GM12878 (cell line): ENCODE results near the gene KCNJ16. TPM values are rescaled to one million over a fixed set of nuclear protein-coding genes. Genes with fewer than 3 reads are reported as not detected.

Experiments
- ATAC-seq: fragments of 200-7000 bp; cut with Tn5 transposase; 3 replicates; pipeline ENCODE4 v1.9.1; 2020; ENCODE audit warnings: mild to moderate bottlenecking, moderate library complexity
- BruUV-seq: library from RNA; stranded (reverse); fragments of 400-500 nt; replicated peaks from 2 replicates; lab custom pipeline; 2021; lab: Mats Ljungman, UMichigan
- CTCF ChIA-PET: fragments of 300-600 bp; sonication (Branson Sonifier 250); formaldehyde crosslinking; extraction: SDS; loops from one replicate; lab custom pipeline; 2021; ENCODE audit warnings: inconsistent platforms; lab: Yijun Ruan, JAX
- POLR2A ChIA-PET: fragments of 350-600 bp; formaldehyde crosslinking; extraction: SDS; loops from one replicate; lab custom pipeline; 2021; ENCODE audit warnings: inconsistent platforms; lab: Charles Lee
- RAD21 ChIA-PET: fragments of 300-600 bp; sonication (Branson Sonifier 250); formaldehyde crosslinking; loops from one replicate; lab custom pipeline; 2023; ENCODE audit warnings: antibody characterized with exemption; ENCODE audit not compliant: unreplicated experiment; lab: Charles Lee
- SMC1A ChIA-PET: fragments of 300-600 bp; sonication (Branson Sonifier 250); formaldehyde crosslinking; loops from one replicate; lab custom pipeline; 2023; ENCODE audit not compliant: unreplicated experiment, uncharacterized antibody; lab: Charles Lee
- DNase-seq: peaks from one replicate; pipeline ENCODE4 v3.0.0-alpha.2; 2011; ENCODE audit warnings: low read depth, low spot score
- FAIRE-seq: peaks from 3 replicates; lab custom pipeline; 2011; peaks lifted over from hg19 to GRCh38; lab: Jason Lieb, UNC
- H2AFZ ChIP-seq: 2 replicates; pipeline ENCODE4 v1.6.0; 2011; ENCODE audit warnings: low read depth, low read length, control low read depth; ENCODE audit not compliant: control insufficient read depth
- H3K27ac ChIP-seq: 2 replicates; pipeline ENCODE4 v1.5.1; 2011; ENCODE audit warnings: control low read depth; ENCODE audit not compliant: control insufficient read depth, insufficient read depth
- H3K27me3 ChIP-seq, 2 experiments: replicated peaks in 1 of 2; 2 replicates each; pipeline versions ENCODE4 v1.6.0 to v1.6.1; 2011; ENCODE audit warnings: low read length in 1 of 2; ENCODE audit not compliant: control insufficient read depth in 2 of 2, insufficient read depth in 2 of 2
- H3K36me3 ChIP-seq, 2 experiments: 2 replicates each; pipeline ENCODE4 v1.5.1; 2011; ENCODE audit warnings: low read length in 1 of 2; ENCODE audit not compliant: control insufficient read depth in 2 of 2, insufficient read depth in 2 of 2
- H3K4me1 ChIP-seq: 2 replicates; pipeline ENCODE4 v1.6.1; 2011; ENCODE audit warnings: mild to moderate bottlenecking, low read length, moderate library complexity, mixed read lengths; ENCODE audit not compliant: control insufficient read depth, insufficient read depth
- H3K4me2 ChIP-seq: 2 replicates; pipeline ENCODE4 v1.6.0; 2011; ENCODE audit warnings: control low read depth; ENCODE audit not compliant: control insufficient read depth, insufficient read depth
- H3K4me3 ChIP-seq: fragments of 200-600 bp; sonication (generic); 2 replicates; pipeline ENCODE4 v1.5.1; 2016
- H3K79me2 ChIP-seq: 2 replicates; pipeline ENCODE4 v1.6.0; 2011; ENCODE audit warnings: low read length; ENCODE audit not compliant: control insufficient read depth, insufficient read depth
- H3K9ac ChIP-seq: 2 replicates; pipeline ENCODE4 v1.8.0; 2011; ENCODE audit warnings: low read length, control low read depth, mixed read lengths; ENCODE audit not compliant: control insufficient read depth, insufficient read depth
- H3K9me3 ChIP-seq: replicated peaks from 3 replicates; pipeline ENCODE4 v1.5.1; 2011; ENCODE audit warnings: mild to moderate bottlenecking, low read length; ENCODE audit not compliant: control insufficient read depth, insufficient read depth
- H4K20me1 ChIP-seq: 2 replicates; pipeline ENCODE4 v1.6.0; 2011; ENCODE audit not compliant: control insufficient read depth, insufficient read depth
- BHLHE40 ChIP-seq, 2 experiments: fragments of 450-650 bp in 1 of 2; IDR thresholded peaks; 2 replicates each; pipeline ENCODE4 v1.6.1; 2011 to 2017; ENCODE audit warnings: low read depth in 2 of 2, borderline replicate concordance in 1 of 2, improper control_type of control experiment in 1 of 2, low read length in 1 of 2, mild to moderate bottlenecking in 1 of 2
- CREM ChIP-seq: IDR thresholded peaks from 2 replicates; pipeline ENCODE4 v1.6.1; 2014; ENCODE audit warnings: antibody characterized with exemption, low read depth
- ELK1 ChIP-seq: IDR thresholded peaks from 2 replicates; pipeline ENCODE4 v1.6.1; 2012; ENCODE audit warnings: low read depth, low read length, improper control_type of control experiment
- FOXM1 ChIP-seq: IDR thresholded peaks from 2 replicates; pipeline ENCODE4 v1.6.1; 2012; ENCODE audit warnings: low read depth, mild to moderate bottlenecking, inconsistent platforms, low read length, moderate library complexity
- HSF1 ChIP-seq: fragments of 150-350 bp; IDR thresholded peaks from 2 replicates; pipeline ENCODE4 v1.6.1; 2014; ENCODE audit warnings: mild to moderate bottlenecking, low read depth, low read length
- LARP7 ChIP-seq: fragments of 450-650 bp; IDR thresholded peaks from 2 replicates; pipeline ENCODE4 v1.6.1; 2017; ENCODE audit warnings: mild to moderate bottlenecking
- MXI1 ChIP-seq: fragments of 150-350 bp; IDR thresholded peaks from 2 replicates; pipeline ENCODE4 v1.6.1; 2011; ENCODE audit warnings: low read depth, mild to moderate bottlenecking, inconsistent platforms, low read length, improper control_type of control experiment
- RBBP5 ChIP-seq: fragments of 200-600 bp; sonication (generic); conservative IDR thresholded peaks from 2 replicates; pipeline ENCODE4 v1.6.1; 2016
- RCOR1 ChIP-seq: conservative IDR thresholded peaks from 2 replicates; pipeline ENCODE4 v1.6.1; 2012; ENCODE audit warnings: low read depth, low read length, improper control_type of control experiment
- SIN3A ChIP-seq: IDR thresholded peaks from 2 replicates; pipeline ENCODE4 v1.6.1; 2012; ENCODE audit warnings: low read depth, low read length, improper control_type of control experiment
- SP1 ChIP-seq: IDR thresholded peaks from one replicate; pipeline ENCODE4 v1.6.1; 2011; ENCODE audit warnings: low read depth, low read length
- SREBF2 ChIP-seq: IDR thresholded peaks from 2 replicates; pipeline ENCODE4 v1.6.1; 2012; ENCODE audit warnings: mild to moderate bottlenecking, low read length
- TARDBP ChIP-seq: IDR thresholded peaks from 2 replicates; pipeline ENCODE4 v1.6.1; 2016; ENCODE audit warnings: borderline replicate concordance
- TBL1XR1 ChIP-seq: IDR thresholded peaks from 2 replicates; pipeline ENCODE4 v1.6.1; 2012; ENCODE audit warnings: low read depth, low read length, improper control_type of control experiment
- WGBS: methylation state at CpG from one replicate; pipeline ENCODE4 v1.1.6; 2016; ENCODE audit warnings: low lambda C conversion rate; ENCODE audit not compliant: insufficient replicate concordance, insufficient coverage; ENCODE audit errors: missing lambda C conversion rate; 5-methylcytosine and 5-hydroxymethylcytosine counted together
- in situ Hi-C: fragments of 300-500 bp; cut with MboI; formaldehyde crosslinking; loops from 9 replicates; pipeline ENCODE4 v1.14.3; 2018; ENCODE audit warnings: mixed read lengths
- intact Hi-C: fragments of 100-400 bp; cut with micrococcal nuclease; formaldehyde crosslinking; loops from one replicate; pipeline ENCODE4 v1.14.2; 2022; ENCODE audit not compliant: unreplicated experiment
- polyA plus RNA-seq, 11 experiments: library from polyadenylated mRNA; depleted of rRNA in 4 of 11; unstranded in 6 of 11; stranded (reverse) in 5 of 11; fragments of >200 nt; fragmentation: Nextera tagmentation in 4 of 11; fragmentation: Illumina TruSeq in 1 of 11; extraction: Ambion mirVana in 4 of 11; extraction: Trizol in 1 of 11; gene quantifications; 1 replicate in 1 of 11; 2 replicates in 10 of 11; pipeline versions ENCODE4 v1.2.1 to v1.2.3, GENCODE V29; 2011 to 2016; ENCODE audit warnings: inconsistent platforms in 2 of 11, missing spikeins in 2 of 11, low read depth in 1 of 11
- total RNA-seq, 4 experiments: library from RNA; depleted of rRNA in 3 of 4; stranded (reverse); fragments of >200 nt in 3 of 4; fragmentation: Illumina TruSeq in 1 of 4; extraction: Trizol in 1 of 4; gene quantifications; 2 replicates each; pipeline versions ENCODE4 v1.2.1 to v1.2.3, GENCODE V29; 2013 to 2021

The KCNJ16 gene
- total and polyA plus RNA-seq, 10 of the 15 experiments (the other 5 are each of a cell fraction or from before 2014, with no cell fraction given) = 0.08 to 0.24 (median 0.20) TPM; not detected in 7

DNA sequence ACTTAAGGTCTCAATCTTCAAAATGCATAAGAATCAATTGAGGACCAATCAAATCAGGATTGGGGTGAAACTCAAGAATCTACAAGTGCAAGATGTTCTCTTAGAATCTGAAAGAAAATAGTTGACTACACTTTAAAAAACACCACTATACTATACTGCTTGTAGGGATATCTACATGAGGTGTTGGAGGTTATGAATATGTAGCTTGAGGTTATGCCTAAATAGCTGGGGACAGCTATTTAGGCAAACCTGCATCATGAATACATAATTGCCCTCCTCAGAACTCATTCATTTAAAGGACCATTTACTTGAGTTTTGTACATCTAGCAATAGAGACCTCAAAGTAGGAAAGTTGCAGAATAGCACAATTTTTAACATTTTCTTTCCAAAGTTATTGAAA lies 40.1 kb downstream of the KCNJ16 start:
- Histone ChIP-seq H2AFZ (no peak overlapping the region), H3K27ac (no peak overlapping the region), H3K4me3 (no peak overlapping the region), H3K79me2 (no peaks in the 10 kb centered on the region), H3K36me3 (no peaks in the 10 kb centered on the region), H3K4me2 (no peak overlapping the region), H3K9ac (no peak overlapping the region), H4K20me1 (no peaks in the 10 kb centered on the region), H3K4me1 (no peaks in the 10 kb centered on the region), H3K9me3 (no peaks in the 10 kb centered on the region; the same call in 2 of the 3 replicates), H3K27me3 (no peaks in the 10 kb centered on the region)
- no peak for TF ChIP-seq ELK1
- TF ChIP-seq SP1 = no peak
- no peak for TF ChIP-seq TARDBP
- TF ChIP-seq LARP7 = no peak
- no peak for TF ChIP-seq FOXM1
- no peak for TF ChIP-seq CREM
- TF ChIP-seq MXI1 = no peak
- no peak for TF ChIP-seq SREBF2
- TF ChIP-seq TBL1XR1 = no peak
- SMC1A ChIA-PET = no interaction called here
- no TSS peak for BruUV-seq
- ATAC-seq = no peak
- CTCF ChIA-PET = no interaction called here
- no peak for FAIRE-seq
- RAD21 ChIA-PET = no interaction called here
- in situ Hi-C loops = no loop called here
- DNase-seq = no peak
- POLR2A ChIA-PET = no interaction called here
- intact Hi-C loops = no loop called here

DNA sequence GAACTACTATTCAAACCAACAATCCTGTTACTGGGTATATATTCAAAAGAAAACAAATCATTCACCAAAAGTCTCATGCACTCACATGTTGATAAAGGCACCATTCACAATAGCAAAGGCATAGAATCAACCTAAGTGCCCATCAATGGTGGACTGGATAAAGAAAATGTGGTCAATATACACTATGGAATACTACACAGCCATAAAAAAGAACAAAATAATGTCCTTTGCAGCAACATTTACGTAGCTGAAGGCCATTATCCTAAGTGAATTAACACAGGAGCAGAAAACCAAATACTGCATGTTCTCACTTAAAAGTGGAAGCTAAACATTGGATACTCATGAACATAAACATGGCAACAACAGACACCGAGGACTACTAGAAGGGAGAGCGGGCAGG lies 41.9 kb downstream of the KCNJ16 start:
- FAIRE-seq (no peak), DNase-seq (no peak), ATAC-seq (no peak)
- H4K20me1 ChIP-seq = no peaks in the 10 kb centered on the region
- SMC1A ChIA-PET = no interaction called here
- CTCF ChIA-PET = interaction anchor here (0.9 to 1.1 kb wide), 2 partner anchors 12 to 436 kb away, joined by 3 read pairs; no protein-coding TSS in a partner anchor
- intact Hi-C loops = no loop called here
- POLR2A ChIA-PET = no interaction called here
- no peaks in the 10 kb centered on the region for H3K79me2 ChIP-seq
- H2AFZ ChIP-seq = no peak overlapping the region
- in situ Hi-C loops = no loop called here
- no peaks in the 10 kb centered on the region for H3K36me3 ChIP-seq
- BruUV-seq = no TSS peak
- H3K27ac ChIP-seq = no peak overlapping the region
- H3K9me3 ChIP-seq = no peaks in the 10 kb centered on the region; the same call in 2 of the 3 replicates
- H3K4me3 ChIP-seq = no peak overlapping the region
- no peaks in the 10 kb centered on the region for H3K4me1 ChIP-seq
- no peak overlapping the region for H3K9ac ChIP-seq
- TF ChIP-seq RCOR1 = no peak
- no peak for TF ChIP-seq BHLHE40 (IDR thresholded peaks at IDR 0.05; ENCODE audit: borderline replicate concordance in 1 of 2, low read depth in 2 of 2, low read length in 1 of 2)
- no peak for TF ChIP-seq HSF1
- TF ChIP-seq SIN3A = no peak
- no peak for TF ChIP-seq RBBP5
- no peak overlapping the region for H3K4me2 ChIP-seq
- 73% methylated on average over 3 of the region's 3 CpGs for WGBS
- RAD21 ChIA-PET = no interaction called here
- no peaks in the 10 kb centered on the region for H3K27me3 ChIP-seq
